Bronchial epithelial cell (primary cell): ENCODE results near the gene E2F8. TPM values are rescaled to one million over a fixed set of nuclear protein-coding genes. Genes with fewer than 3 reads are reported as not detected.

ENCODE experiments used
- DNase-seq: peaks from one replicate; pipeline ENCODE4 v3.0.0-alpha.2; 2010; ENCODE audit warnings: low read depth
- FAIRE-seq: peaks from 2 replicates; lab custom pipeline; 2011; peaks lifted over from hg19 to GRCh38; lab: Jason Lieb, UNC
- H3K27me3 ChIP-seq: 2 replicates; pipeline ENCODE4 v1.5.1; 2011; ENCODE audit warnings: low read length; ENCODE audit not compliant: control insufficient read depth, insufficient read depth
- H3K36me3 ChIP-seq: 2 replicates; pipeline ENCODE4 v1.5.1; 2011; ENCODE audit warnings: low read length; ENCODE audit not compliant: control insufficient read depth, insufficient read depth
- H3K4me3 ChIP-seq: 2 replicates; pipeline ENCODE4 v1.5.1; 2011; ENCODE audit warnings: mild to moderate bottlenecking, low read depth, low read length, control low read depth
- CTCF ChIP-seq: IDR thresholded peaks from 2 replicates; pipeline ENCODE4 v1.5.1; 2011; ENCODE audit warnings: mild to moderate bottlenecking, moderate library complexity, low read length, control low read depth, inconsistent platforms; ENCODE audit not compliant: insufficient read depth, severe bottlenecking
- total RNA-seq: library from RNA; depleted of rRNA; stranded (reverse); fragments of >200 nt; gene quantifications from 2 replicates; pipeline ENCODE4 v1.2.1, GENCODE V29; 2014

Gene E2F8
- total RNA-seq, 1 donor from 2014 or later: 0.26 TPM

GRCh38 chr11:19204836-19205235 lies 35.9 kb downstream of the E2F8 start:
- no peak for FAIRE-seq
- DNase-seq: no peak

GRCh38 chr11:19201737-19202605 lies 38.8 kb downstream of the E2F8 start, which contains the start of gene CSRP3:
CSRP3 (minus strand) TSS chr11:19201983; CDS start chr11:19192448, 9,535 bp downstream.
- H3K36me3 ChIP-seq: no peaks in the 10 kb centered on the region
- FAIRE-seq: no peak

More at GRCh38 chr11:19204836-19205235, 35.9 kb downstream of the E2F8 start:
- Histone ChIP-seq H3K36me3 (no peaks in the 10 kb centered on the region), H3K27me3 (peaks cover 2% of the 10 kb centered on the region), H3K4me3 (no peak overlapping the region)
- no peak for TF ChIP-seq CTCF

GRCh38 chr11:19200410-19201201 lies 40.1 kb downstream of the E2F8 start:
- no peaks in the 10 kb centered on the region for H3K36me3 ChIP-seq
- DNase-seq (peak; percentile 70), FAIRE-seq (no peak)
- H3K4me3 ChIP-seq: no peak overlapping the region
- H3K27me3 ChIP-seq: no peaks in the 10 kb centered on the region
- no peak for TF ChIP-seq CTCF

More at GRCh38 chr11:19201737-19202605, 38.8 kb downstream of the E2F8 start, which contains the start of gene CSRP3:
- DNase-seq: no peak
- TF ChIP-seq CTCF: no peak
- Histone ChIP-seq H3K4me3 (no peak within 1 kb of the TSS), H3K27me3 (peaks cover 2% of the 10 kb centered on the region)

GRCh38 chr11:19199771-19200170 lies 41.0 kb downstream of the E2F8 start:
- DNase-seq (no peak), FAIRE-seq (no peak)
- Histone ChIP-seq H3K27me3 (no peaks in the 10 kb centered on the region), H3K36me3 (no peaks in the 10 kb centered on the region), H3K4me3 (no peak overlapping the region)
- no peak for TF ChIP-seq CTCF

- no peak for TF ChIP-seq CTCF
- FAIRE-seq (no peak), DNase-seq (no peak)
- Histone ChIP-seq H3K36me3 (no peaks in the 10 kb centered on the region), H3K27me3 (no peaks in the 10 kb centered on the region), H3K4me3 (no peak overlapping the region)
Observed at GRCh38 chr11:19199048-19199447, 41.7 kb downstream of the E2F8 start.
